COLO829 (cell line): Measurements from ENCODE around the gene BRINP1.
"Not testable (repeated sequence)": the region's sequence is repeated elsewhere in the genome, so short reads cannot be mapped to it uniquely, and the experiment has no call there.

ENCODE experiments used
- DNase-seq: peaks from one replicate; pipeline ENCODE4 v3.0.0; 2012; ENCODE audit warnings: low spot score

The BRINP1 gene

GRCh38 chr9:119213471-119213870 lies 155.8 kb downstream of the BRINP1 start:
- DNase-seq = no peak

DNA sequence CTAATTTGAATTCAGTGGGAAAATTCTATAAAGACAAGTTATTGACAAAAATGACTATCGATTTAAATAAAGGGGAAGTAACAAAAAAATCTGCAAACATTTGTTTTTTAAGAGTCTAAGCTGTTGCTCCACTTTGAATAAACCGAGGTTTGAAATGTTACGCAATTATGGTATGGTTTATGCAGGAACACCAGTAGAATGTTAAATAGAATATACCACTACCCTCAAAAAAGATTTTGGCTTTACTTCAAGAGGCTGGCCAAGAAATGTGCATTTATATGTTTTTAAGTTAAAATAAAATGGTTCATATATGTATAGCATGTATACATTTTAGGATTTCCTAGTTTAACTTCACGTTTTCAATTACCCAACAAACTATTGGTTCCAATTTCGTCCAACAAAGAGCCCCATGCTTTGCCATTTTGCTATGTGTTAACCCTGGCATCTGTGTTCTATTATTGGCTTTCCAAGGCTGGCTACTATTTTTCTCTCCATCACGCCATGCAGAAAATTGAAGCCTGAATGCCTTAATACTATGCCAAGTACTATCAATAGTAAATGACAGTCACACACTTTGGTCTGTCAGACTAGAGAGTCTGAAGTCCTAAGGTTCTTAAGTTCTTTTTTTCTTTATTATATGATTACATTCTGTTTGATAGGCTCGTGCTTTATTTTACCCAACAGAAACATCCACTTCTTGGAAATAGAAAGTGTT lies 171.2 kb downstream of the BRINP1 start:
- DNase-seq = no peak

DNA sequence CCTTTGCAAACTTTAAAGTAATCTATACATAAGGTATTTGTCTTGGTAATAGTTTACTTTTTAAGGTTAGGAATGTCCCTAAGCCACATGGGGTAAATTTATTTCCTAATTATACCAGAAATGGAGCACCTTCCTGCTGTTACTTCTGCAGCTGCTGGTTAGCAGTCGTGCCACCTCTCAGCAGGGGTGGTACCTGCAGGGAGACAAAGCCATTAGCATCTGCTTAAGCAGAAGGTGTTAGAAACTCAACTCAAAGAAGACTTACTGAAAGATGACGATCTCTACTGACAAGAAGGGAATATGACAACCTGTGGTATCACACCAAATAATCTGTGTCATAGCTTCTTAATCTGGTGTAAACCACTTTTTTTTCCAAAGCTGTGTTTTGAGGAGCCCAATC lies 173.7 kb downstream of the BRINP1 start:
- DNase-seq = no peak

GRCh38 chr9:119185298-119185697 lies 183.9 kb downstream of the BRINP1 start:
- no peak for DNase-seq

- no peak for DNase-seq
These were observed 184.8 kb downstream of the BRINP1 start for GRCh38 chr9:119184265-119184936.

GRCh38 chr9:119181561-119181960 lies 187.7 kb downstream of the BRINP1 start:
- DNase-seq = no peak

- no peak for DNase-seq
These were observed 188.3 kb downstream of the BRINP1 start for GRCh38 chr9:119180897-119181296.

GRCh38 chr9:119179701-119180100 lies 189.5 kb downstream of the BRINP1 start:
- no peak for DNase-seq

- no peak for DNase-seq
These were observed 192.0 kb downstream of the BRINP1 start for GRCh38 chr9:119177196-119177595.

DNA sequence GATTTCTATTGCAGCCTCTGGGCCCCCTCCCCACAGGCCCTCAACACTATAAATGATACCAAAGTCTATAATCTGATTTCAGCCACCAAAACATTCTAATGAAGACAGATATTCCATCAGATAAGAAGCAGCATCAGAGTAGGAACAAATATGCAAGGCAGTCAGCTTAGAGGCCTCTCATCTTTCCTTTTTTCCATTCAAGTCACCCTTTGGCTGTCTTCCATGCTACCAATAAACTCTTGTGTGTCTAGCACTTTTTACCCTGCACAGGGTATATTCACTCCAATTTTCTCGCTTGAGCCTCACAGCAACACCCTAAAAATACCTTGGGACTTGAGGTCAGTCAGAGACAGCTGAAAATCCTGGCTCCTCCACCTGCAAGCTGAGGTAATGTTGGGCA lies 193.7 kb downstream of the BRINP1 start:
- no peak for DNase-seq

DNA sequence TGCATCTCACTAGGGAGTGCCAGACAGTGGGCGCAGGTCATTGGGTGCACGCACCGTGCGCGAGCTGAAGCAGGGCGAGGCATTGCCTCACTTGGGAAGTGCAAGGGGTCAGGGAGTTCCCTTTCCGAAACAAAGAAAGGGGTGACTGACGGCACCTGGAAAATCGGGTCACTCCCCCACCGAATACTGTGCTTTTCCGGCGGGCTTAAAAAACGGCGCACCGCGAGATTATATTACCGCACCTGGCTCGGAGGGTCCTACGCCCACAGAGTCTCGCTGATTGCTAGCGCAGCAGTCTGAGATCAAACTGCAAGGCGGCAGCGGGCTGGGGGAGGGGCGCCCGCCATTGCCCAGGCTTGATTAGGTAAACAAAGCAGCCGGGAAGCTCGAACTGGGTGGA lies 200.0 kb downstream of the BRINP1 start:
- not testable (repeated sequence) for DNase-seq

GRCh38 chr9:119167876-119168275 lies 201.4 kb downstream of the BRINP1 start:
- DNase-seq = no peak

DNA sequence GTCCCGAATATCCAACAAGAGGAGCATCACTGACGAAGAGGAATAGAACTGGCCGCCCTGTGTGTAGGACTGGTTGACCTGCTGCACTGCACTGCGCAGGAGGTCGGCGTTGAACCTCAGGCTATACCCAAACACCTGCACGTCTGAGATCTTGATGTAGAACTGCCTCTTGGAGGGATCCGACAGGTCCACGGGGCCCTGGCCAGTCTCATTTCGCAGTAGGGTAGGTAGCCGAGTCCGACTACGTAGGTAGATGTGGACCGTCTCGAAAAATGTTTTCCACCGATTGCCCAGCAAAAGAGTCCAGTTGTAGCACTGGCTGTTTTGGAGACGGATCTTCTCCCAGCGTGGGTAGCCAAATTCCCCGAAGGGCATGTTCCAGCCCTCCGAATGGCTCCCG lies 202.0 kb downstream of the BRINP1 start:
- DNase-seq = no peak

GRCh38 chr9:119166096-119166495 lies 203.1 kb downstream of the BRINP1 start:
- DNase-seq = no peak

- DNase-seq = no peak
These were observed 204.1 kb downstream of the BRINP1 start for GRCh38 chr9:119165131-119165530.

- DNase-seq = no peak
These were observed 204.5 kb downstream of the BRINP1 start for GRCh38 chr9:119164716-119165115.

GRCh38 chr9:119160551-119160950 lies 208.7 kb downstream of the BRINP1 start:
- no peak for DNase-seq

- no peak for DNase-seq
These were observed 209.8 kb downstream of the BRINP1 start for GRCh38 chr9:119159386-119159785.

GRCh38 chr9:119157196-119157595 lies 212.0 kb downstream of the BRINP1 start:
- DNase-seq = no peak

DNA sequence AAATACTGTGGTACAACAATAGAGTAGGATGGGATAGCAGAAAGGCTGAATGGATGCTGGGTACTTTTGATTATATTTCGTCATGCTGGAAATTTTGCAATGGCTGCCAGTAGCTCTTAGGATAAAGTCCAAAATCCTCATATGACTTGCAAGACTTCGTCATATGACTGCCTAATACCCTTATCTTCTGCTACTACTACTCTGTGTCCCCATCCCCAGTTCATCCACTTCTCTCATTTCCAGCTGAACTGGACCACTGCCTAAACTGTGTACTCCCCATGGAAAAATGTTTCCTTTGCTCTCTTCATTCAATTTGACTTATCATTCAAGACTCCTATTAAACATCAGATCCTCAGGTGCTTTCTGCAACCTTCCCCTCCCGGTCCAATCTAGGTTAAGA lies 212.9 kb downstream of the BRINP1 start:
- no peak for DNase-seq

DNA sequence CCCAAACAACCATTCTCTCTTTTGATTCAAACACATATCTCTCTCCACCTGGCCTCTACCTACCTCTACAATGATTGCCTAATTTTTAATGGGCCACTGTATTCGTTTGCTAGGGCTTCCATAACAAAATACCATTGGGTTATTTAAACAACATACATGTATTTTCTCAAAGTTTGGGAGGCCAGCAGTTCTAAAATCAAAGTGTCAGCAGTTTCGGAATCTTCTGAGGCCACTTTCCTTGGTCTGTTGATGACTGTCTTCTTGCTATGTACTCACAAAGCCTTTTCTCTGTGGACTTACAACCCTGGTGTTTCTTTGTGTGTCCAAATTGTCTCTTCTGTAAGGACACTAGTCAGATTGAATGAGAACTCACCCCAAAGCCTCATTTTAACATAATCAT lies 214.7 kb downstream of the BRINP1 start:
- DNase-seq = no peak

DNA sequence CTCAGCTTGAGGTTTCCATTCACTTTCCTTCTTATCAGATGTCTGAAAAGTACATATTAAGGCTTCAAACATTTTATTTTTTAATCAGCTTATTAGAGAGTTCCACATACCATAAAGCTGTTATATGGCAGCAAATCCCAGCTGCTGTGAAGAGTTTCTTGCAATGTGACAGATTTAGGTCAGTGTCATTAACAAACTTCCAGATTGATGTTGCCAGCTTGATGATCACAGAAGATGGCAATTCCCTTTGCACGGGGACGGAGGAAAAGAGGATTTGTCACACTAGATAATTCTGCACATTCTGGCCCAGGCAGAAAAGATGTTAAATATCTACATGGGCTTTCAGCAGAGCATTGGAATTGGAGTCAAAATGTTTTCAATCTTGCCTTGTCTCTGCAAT lies 215.8 kb downstream of the BRINP1 start:
- no peak for DNase-seq

DNA sequence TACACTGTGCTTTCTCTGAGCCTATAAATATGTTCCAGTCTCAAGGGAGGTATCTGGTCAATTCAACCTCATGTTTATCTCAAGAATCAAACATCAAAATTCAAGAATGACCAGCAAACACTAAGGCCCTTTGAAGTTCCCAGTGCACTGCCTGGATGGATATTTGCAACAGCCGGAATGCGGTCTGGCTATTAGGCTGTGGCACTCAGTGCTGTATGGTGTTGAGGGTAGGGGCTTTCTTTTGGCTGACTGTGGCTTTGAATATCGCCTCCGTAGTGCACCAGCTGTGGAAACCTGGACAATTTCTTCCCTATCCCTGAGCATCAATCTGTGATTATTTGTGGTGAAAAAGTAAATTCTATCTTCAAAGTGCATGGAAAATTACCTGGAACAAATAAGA lies 220.4 kb downstream of the BRINP1 start:
- no peak for DNase-seq

DNA sequence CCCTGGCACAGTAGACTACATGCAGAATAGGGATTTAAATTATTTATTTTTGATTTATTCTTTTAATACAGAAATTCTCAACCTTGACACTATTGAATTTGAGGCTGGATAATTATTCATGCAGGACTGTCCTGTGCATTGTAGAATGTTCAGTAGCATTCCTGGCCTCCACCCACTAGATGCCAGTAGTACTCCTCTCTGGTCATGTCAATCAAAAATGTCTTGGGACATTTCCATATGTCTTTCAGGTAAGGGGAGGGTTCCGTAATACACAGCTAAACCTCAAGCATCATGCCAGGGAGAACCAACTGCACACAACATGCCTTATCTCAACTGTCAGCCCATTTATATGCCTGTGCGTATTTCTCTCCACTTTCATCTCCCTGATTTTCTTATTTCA lies 231.8 kb downstream of the BRINP1 start:
- no peak for DNase-seq
